T1000 (cell line): ENCODE data around the gene MALSU1.
"Not testable (repeated sequence)": the region's sequence is repeated elsewhere in the genome, so short reads cannot be mapped to it uniquely, and the experiment has no call there.

Source experiments
- DNase-seq: peaks from one replicate; lab custom pipeline; 2025; ENCODE audit warnings: mixed read lengths; lab: John Stamatoyannopoulos, UW

Gene MALSU1

DNA sequence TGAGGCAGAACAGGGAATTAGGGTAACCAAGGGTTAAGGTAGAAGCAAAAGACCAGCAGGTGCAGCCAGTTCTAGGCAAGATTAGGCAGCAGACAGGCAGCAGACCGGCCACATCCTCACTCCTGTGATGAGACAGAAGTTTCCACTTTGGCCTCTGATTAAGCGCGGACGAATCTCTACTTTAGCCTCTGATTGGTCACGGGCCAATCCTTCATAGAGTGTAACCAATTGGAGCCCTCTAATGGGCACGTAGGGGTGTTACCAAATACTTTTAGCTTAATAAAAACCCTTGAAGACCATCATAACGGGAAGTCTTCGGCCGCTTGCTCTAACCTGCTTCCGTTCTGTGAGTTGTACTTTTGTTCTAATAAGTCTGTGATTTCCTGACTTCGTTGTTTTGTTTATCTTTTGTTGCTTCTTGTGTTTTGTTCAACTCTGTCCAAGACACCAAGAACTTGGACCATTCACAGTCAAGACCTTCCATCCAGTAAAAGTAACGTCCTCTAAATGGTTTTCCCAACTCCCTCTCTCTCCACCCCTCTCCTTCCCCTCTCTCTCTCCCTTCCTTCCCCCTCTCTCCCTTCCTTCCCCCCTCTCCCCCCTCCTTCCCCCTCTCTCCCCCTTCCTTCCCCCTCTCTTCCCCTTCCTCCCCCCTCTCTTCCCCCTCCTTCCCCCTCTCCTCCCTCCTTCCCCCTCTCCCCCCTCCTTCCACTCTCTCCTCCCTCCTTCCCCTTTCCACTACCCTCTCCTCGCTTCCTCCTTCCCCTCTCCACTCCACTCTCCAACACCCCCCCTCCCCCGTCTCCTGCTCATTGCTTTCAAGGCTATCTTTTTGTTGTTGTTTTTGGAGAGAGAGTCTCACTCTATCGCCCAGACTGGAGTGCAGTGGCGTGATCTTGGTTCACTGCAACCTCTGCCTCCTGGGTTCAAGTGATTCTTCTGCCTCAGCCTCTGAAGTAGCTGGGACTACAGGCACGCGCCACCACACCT is 13.2 kb upstream of the MALSU1 start:
- no peak for DNase-seq

DNA sequence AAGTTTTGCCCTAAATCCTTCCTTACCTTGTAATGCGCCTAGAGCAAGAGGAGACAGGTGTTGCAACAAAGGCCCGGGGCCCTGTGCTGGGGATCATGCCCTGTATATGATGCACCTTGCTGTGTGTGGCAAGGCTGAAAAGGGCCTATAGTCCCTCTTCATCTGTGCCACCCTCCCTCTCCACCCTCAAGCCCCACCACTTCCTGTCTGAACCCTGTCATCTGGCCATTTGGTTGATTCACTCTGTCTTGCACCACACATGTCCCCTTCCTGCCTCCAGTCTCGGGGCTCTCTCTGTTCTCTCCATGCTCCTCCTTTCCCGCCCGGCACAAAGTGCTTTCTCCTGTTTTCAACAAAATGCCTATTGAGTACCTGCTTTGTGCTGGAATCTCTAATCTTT is 11.5 kb upstream of the MALSU1 start:
- DNase-seq: no peak

DNA sequence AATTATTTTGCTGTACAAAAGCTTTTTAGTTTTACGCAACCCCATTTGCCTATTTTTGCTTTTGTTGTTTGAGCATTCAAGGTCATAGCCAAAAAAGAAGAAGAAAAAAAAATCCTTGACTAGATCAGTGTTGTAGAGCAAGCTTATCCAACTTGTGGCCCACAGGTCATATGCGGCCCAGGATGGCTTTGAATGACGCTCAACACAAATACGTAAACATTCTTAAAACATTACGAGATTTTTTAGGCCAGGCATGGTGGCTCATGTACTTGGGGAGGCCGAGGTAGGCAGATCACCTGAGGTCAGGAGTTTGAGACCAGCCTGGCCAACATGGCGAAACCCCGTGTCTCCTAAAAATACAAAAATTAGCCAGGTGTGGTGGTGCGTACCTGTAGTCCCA is 8.1 kb upstream of the MALSU1 start:
- DNase-seq: no peak

DNA sequence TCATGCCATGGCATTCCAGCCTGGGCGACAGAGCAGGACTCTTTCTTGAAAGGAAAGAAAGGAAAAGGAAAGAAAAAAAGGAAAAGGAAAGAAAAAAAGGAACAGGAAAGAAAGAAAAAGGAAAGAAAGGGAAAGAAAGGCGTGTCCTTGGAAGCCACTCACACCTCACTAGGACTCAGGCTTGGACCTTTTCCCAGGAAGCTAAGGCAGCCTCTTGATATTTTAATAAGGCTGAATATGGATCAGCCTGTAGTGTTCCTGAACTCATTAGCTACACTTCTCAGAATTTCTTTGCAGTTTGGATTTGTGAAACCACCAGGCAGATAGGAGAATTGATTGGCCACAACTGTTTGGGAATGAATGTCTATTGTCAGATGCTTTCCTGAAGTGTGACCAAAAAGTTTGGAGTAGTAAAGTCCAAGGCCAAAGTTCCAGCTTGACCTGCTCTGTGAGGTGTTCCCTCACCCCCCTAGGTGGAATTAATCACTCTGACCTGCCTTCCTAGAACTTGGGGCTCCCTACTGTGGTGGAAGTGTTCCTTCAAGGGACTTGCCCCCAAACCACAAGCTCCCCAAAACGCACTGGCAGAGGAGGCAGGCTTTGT is 7.1 kb upstream of the MALSU1 start:
- DNase-seq: no peak

DNA sequence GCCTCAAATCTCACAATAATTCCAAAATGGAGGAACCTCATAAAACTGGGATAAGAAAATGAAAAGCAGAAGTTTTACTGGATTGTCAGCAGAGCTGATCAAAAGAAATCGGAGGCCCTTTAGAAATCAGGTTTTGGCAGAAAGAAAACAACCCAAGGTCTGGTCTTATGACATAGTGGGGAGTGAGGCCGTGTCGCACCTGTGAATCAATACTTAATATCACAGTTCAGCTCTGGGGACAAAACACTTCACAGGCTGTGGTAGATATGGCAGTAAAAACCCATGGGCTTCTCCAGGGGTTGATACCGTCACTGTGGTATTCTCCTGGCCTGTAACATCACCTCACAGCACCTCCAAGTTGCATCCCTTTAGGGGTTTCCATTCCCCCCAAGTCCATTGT is 6.5 kb upstream of the MALSU1 start:
- DNase-seq: no peak

DNA sequence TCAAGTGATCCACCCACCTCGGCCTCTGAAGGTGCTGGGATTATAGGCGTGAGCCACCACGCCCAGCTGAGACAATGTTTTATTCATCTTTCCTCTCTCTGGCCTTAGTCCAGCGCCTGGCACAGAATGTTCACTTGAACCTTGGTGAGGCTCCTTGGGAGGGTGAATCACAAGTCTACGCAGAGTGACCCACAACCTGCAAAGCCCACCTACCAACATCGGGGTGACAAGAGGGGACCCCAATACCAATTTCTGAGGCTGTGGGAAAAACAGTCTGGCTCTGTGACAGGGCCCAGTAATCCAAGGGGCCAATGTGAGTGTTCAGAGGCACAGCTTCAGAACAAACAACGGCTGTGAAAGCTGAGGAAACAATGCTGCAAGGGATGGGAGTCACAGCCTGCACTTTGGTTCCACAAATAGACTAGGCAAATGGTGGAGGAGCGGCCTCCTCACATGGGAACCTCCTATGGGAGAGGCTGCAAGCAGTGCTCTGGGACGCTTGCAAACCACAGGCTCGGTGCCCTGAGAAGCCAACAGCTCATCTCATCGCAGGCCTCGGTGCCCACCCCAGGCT is 5.6 kb upstream of the MALSU1 start:
- DNase-seq: no peak

DNA sequence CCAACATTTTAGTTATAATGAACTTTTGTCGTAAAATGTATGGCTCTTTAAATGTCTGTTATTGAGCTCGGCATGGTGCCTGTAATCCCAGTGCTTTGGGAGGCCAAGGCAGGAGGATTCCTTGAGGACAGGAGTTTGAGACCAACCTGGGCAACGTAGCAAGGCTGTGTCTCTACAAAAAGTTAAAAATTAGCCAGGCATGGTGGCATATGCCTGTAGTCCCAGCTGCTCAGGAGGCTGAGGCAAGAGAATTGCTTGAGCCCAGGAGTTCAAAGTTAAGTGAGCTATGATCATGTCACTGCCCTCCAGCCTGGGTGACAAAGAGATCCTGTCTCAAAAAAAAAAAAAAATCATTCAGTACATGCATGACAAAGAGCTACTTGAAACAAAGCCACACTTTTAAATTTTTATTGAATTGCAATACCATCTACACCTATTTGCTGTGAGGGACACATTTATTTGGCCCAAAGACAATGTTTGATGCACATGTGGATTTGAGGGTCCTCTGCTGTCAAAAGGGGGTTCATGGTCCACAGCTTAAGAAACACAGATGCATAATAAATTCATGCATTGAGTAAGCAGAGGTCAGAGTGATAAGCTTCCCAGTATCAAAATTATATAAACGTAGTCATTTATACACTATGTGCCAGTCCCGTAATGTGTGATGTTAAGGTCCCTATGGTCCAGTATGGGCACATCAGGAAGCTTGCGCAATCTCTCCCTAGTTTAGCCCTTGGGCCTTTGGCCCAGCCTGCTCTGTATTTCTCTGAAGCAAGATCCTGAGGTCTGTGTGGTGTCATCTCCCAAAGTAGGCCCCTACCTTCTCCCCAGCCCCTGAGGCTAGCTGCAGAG is 4.4 kb upstream of the MALSU1 start:
- DNase-seq: no peak

DNA sequence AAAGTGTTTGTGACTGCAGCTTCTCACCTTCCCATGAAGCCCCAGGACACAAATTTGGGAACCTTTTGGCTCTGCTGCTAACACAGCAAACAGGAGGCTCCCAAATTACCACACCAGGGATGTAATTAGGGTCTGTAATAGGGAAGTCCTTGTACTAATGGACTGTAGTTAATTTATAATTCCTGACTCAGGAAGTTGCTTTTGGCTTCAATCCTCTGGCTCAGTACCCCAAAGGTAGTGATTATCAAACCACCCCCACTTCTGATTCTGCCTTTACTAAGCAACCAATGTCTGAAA is 3.8 kb upstream of the MALSU1 start:
- no peak for DNase-seq

DNA sequence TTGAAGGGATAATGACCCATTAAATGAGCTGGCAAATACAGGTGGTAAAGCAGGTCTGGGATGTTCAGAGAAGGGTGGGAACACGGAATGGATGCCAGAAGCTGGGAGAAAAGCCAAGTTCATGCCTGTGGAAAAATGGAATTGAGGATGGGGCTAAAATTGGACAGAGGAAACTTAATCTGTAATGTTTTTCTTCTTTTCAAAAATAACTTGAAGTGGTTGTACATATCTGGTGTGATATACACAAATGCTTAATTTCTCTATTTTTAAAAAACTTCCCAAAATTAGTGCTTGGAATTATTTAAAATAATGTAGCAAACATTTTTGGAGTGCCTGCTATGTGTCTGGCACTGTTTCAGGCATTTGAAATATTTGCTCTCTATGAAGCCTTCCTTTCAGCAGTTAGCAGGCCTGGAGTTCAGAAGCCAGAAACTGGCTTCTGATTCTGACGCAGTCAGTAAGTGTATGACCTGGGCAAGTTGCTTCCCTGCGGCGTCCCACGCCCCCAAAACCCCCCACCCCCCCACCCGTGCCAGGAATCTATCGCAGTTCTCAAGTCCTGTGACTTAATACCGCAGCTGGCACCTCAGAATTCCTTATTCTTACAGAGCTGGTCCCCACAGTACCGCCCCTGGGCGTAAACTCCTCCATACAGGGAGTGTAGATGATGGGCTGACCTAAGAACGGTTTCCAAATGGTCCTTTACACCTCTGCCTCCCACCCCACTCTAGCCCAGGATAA is 828 bp upstream of the MALSU1 start:
- no peak for DNase-seq

DNA sequence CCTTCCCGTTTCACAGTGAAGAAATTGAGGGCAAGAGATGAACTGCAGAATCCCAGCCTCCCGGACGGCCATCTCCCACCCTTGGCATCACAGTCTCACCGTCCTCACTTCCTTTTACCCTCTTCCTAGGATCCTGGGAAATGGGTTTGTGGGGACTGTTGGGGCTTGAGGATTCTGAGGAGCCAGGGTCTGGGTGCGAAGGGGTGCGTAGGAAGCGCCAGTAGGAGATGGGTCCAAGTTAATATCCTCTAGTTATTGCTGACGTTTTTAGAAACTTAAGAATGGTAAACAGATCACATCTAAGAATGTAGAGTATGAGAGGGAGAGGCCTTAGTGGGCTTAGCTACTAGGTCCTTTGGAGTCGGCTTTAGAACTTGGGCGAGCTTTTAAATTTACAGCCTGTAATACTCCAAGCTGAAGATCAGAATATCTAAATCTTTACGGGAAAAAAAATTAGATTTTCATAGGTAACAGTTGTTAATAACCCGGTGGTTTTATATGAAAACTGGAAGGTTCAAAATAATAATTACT is 696 bp downstream of the MALSU1 start:
- no peak for DNase-seq

DNA sequence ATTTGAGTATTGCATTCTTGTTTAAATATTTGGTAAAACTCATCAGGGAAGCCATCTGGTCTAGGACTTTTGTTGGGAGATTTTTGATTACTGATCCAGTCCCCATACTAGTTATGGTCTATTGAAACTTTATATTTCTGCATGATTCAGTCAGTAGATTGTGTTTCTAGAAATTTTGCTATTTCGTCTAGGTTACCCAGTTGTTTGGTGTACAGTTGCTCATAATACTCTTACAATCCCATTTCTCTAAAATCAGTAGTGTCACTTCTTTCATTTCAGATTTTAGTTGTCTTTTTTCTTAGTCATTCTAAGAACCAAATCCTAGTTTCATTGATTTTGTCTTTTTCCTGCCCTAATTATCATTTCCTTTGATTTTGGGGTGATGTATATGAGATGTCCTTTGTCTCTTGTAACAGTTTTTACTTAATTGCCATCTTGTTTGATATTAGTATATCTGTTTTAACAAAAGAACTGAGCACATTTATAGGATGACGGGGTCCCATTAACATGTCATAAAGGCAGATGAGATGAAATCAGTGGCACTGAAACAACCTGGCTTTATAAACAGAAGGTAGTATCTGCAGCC is 7.9 kb downstream of the MALSU1 start:
- no peak for DNase-seq

DNA sequence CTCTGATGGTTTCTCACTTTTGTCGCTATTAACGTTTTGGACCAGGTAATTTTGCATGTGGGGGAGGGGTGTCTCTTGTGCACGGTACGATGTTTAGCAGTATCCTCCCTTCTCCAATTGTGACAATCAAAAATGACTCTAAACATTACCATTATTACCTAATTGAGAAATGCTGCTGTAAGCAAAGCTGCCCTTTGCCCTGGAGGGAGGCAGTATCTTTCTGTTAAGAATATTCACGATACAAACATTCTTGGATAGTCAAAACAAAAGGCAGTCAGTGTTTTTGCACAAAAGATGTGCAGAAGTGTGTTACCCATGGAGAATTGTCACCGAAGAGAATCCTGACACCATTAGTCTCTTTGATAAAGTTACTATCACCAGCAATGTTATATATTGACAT is 9.6 kb downstream of the MALSU1 start:
- no peak for DNase-seq

DNA sequence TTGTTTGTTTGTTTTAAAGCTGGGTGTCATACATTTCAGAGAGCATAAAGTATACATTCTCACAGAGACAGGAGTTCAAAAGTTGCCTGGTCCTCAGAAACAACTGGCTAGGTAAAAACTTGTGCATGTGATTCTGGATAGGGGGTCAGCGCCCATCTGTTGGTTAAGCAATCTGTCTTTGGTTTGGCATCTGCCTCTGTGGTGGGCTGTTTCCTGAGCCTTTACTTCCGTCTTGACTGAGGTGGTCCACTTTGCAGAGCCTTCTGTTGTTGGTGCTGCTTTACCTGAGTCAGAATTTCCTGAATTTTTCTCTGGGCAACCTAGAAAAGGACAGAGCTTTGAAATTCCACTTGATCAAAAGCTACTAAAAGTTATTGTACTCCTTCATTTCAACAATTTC is 13.0 kb downstream of the MALSU1 start:
- DNase-seq: not testable (repeated sequence)

DNA sequence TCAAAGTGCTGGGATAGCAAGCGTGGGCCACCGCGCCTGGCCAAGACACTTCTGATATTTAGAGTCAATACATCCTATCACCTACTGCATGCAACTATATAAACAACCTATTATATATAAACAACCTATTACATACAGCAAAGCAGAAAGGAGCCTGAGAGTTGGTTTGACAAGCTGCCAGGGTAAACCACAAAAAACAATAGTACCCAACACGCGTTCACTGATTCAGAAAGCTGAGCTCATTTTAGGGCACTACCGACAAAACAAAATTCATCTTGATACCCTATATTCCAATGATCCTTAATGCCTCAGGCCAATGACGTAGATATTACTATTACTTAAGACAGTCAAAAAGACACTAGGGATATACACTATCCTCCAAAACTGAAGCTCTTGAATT is 16.2 kb downstream of the MALSU1 start:
- no peak for DNase-seq

DNA sequence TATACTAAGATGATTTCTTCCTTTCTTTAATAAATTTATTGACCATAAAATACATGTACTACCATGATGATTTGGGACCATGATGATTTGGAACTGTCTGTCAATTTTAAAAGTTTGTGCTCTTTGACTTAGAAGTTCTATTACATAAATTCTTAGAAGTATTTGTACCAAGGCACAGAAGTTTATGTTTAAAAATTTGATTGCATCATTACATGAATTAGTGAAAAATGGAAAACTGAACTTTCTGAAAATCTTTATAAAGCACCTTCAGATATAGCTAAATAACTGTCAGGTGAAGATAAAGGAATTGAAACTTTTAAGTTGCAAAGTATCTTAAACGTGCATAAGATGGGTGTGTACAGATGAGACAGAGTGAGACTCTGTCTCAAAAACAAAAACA is 32.0 kb downstream of the MALSU1 start:
- DNase-seq: no peak

DNA sequence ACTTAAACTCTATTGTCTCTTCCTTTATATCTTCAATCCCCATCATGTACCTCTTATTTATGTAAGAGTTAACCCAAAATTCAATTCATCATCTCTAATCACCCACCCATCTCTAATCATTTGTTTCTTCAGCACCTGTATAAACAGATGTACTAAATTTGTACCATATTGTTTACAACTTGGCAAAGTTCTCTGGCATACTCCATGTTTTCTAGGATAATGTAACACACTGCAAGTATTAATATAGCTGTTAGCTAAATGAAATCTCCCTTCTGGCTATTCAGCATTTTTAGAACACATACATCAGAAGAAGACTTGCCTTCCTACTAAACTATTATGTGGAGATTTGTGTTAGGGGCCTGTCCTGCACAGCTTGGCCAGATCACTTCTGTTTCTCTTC is 33.1 kb downstream of the MALSU1 start:
- DNase-seq: no peak

DNA sequence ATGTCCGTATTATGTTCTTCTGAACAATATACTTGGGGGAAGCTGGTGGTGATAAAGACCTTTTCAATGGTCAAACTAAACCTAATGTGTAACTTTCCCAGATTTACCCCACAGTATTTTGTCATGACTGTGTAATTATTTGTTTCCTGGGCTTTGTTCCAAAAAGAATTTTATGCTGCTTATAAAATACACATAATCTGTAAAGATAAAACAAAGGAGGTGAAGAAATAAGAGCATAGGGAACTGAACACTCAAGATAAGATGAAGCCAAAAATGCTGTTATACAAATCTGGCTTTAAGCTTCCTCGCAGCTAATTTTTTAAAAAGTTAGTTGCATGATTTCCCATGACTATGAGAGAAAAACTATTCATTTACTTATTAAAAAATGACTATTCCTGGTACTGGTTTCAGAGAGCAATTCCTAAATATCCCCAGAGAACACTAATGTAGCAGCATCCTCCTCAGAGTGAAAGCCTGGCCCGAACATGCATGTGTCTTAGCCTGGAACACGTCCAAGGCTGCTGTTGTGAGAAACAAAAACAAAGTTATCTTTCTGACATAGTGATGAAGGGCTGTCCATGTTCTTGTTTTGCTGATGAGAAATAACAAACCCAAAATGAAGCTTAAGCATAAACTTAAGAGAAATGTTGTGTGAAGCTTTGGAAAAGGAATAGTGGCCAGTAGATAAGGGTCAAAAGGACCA is 33.9 kb downstream of the MALSU1 start:
- DNase-seq: no peak

DNA sequence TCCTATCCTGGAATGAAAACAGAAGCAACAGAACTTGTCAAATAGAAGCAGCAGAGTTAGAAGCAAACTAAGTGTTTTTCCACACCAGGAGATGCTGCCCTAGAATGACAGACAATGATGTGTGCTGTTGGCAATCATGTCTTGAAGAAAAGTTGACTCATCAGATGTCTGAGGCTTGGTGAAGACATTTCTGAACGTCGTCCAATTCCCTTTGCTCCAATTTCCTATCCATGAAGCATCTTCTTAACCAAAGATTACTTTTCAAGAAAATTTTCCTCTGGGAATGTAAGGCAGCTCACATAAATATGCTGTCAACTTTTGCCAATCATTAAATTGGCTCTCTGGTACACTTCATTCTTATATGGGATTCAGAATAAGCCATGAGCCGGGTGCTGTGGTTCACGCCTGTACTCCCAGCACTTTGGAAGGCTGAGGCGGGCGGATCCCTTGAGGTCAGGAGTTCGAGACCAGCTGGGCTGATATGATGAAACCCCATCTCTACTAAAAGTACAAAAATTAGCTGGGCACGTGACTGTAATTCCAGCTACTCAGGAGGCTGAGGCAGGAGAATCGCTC is 34.6 kb downstream of the MALSU1 start:
- no peak for DNase-seq

DNA sequence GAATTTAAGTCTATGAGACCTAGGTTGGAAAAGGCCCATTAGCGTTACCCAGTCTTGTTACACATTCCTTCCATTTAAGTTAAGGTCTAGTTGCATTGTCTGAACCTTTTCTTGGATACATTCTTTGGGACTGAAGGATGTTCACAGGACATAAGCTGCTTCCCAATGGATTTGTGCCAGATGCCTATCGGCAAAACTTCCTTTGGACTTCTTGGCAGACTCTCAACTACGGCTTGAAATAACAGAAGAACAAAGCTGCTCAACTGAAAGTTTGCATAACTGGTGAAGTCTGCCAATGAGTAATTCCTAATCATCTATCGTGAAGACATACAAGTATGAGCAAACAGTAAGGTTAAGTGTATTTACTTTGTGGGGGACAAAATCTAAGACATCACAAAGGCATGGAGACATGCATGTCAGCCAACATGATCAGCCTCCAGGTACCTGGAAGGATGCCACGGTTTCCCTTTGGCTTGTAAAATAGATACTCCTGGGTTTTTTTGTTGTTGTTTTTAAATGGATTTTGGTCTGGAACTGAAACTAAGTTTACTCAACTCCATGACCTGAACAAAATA is 35.4 kb downstream of the MALSU1 start:
- peak; percentile 88 for DNase-seq

DNA sequence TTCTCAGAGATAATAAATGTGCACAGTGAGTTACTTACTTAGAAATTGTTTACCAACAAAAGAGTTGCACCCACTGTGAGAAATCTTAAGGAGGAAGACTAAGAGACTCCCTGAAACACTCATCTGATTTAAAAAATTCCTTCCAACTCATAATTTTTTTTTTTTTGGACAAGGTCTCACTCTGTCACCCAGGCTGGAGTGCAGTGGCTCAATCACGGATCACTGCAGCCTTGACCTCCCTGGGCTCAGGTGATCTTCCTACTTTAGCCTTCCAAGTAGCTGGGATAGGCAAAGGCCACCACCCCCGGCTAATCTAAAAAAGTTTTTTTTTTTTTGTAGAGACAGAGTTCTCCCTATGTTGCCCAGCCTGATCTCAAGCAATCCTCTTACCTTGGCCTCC is 36.0 kb downstream of the MALSU1 start:
- no peak for DNase-seq
